HG03571 (cell line): ENCODE data around the gene DNAJB5.

Source experiments
- ATAC-seq: cut with Tn5 transposase; IDR thresholded peaks from one replicate; pipeline ENCODE4 v1.9.1; 2021; ENCODE audit not compliant: unreplicated experiment

The DNAJB5 gene

DNA sequence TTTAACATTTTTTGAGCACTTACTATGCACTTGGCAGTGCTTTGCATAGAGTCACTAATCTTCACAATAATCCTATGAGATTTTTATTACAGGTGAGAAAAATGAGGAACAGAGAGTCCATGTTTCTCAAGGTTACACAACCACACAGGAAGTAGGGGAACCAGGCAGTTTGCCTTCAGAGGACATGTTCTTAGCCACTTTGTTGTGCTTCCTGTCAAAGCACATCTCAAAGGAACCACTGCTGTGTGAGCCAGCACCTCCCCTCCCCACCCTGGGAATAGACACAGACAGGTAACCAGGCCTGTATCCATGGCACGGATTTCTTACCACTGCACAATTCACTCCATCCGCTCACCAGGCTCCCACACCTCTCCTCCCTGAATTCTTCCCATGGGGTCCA, 6.3 kb upstream of the DNAJB5 start:
- ATAC-seq, result peak; percentile 61

DNA sequence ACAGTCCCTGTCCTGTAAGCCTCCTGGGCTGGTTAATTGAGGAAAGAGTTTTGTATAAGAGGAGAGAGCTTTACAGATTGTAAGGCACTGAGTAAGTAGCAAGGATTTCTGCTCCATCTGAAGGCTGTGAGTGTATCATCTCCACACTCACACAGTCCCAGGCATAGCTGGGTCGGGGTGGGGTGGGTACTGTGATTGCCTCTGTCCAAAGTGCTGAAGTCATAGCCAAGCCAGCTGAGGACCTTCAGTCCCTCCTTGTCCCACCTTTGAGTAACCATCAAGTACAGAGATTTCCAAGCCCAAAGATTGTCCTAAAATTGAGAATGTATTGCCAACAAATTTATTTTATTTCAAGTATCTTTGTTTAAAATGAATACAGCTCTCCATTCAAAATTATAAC, 5.5 kb upstream of the DNAJB5 start:
- no peak for ATAC-seq

DNA sequence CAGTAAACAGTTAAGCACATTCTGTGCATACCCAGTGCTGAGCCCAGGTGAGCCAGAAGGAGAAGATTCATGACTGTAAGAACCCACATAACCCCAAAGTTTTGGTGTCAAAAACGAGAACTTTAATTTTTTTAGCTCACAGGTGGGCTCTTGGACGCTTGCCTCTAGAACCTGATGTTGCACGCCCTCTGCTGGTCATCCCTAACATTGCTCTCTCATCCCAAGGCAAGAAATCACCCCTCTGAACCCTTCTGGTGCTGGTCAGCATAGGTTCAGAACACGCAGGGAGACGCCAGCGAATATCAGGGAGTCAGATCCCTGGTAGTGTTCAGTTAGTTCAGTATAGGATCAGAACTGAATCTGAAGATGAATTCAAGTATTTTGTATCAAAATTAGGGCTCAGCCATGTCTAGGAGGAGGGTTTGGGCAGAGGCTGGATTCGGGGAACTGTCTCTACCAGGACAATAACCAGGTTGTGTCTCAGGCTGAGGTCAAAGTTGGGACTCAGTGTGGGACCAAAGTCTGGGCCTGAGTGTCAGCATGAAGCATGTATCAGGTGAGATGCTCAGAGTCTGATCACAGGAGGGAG, 4.1 kb upstream of the DNAJB5 start:
- no peak for ATAC-seq

DNA sequence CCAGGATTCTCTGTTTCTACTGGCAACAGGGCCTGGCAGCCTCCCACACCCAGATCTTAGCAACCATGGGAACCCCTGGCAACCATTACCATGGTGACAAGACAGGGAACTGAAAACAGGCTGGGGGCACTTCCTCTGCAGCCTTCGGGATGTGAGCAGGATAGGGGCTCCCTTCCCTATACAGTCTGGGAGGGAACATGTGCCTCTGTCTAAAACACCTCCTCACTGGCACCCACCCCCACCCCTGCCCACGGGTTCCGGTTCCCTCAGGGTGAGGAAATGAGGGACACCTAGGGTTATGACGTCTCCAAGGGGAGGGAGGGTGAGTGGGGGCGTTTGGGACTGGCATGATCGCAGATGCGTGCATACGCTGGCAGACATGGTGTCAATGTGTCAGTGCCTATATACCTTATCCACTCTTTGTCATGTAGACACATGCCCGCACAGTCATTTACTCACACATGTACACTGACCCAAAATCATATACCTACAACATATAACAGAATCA, 3.0 kb upstream of the DNAJB5 start:
- no peak for ATAC-seq

DNA sequence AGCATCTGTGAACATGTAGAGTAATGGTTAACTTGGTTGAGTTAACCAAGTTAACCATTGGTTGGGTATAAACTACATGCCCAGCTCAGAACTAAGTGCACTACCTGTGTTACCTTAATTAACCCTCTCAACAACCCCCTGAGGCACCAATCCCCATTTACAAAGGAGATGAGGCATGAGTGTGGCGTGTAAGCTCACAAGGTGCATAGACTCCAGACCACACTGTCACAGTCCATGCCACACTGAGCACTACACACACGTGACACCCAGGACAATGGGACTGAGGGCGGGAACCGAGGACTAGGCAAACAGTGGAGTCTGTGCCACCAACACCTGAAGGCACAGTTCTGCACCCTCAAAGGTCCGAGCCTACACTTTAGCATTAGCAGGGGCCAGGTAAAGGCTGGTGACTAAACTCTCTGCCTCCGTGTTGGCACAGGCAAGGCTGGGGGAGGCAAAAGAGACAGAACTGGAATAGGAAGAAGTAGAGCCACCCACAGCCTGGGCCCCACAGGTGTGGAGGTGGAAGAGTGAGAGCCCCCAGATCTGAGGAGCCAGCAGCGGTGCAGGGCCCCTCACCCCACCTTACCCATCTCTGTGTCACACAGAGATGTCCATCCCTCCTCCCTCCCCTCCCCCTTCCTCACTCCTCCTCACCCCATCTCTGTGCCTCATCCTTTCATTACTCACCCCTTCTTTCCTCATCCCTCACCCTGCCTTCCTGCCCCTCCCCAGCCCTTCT, 2.2 kb upstream of the DNAJB5 start:
- no peak for ATAC-seq

DNA sequence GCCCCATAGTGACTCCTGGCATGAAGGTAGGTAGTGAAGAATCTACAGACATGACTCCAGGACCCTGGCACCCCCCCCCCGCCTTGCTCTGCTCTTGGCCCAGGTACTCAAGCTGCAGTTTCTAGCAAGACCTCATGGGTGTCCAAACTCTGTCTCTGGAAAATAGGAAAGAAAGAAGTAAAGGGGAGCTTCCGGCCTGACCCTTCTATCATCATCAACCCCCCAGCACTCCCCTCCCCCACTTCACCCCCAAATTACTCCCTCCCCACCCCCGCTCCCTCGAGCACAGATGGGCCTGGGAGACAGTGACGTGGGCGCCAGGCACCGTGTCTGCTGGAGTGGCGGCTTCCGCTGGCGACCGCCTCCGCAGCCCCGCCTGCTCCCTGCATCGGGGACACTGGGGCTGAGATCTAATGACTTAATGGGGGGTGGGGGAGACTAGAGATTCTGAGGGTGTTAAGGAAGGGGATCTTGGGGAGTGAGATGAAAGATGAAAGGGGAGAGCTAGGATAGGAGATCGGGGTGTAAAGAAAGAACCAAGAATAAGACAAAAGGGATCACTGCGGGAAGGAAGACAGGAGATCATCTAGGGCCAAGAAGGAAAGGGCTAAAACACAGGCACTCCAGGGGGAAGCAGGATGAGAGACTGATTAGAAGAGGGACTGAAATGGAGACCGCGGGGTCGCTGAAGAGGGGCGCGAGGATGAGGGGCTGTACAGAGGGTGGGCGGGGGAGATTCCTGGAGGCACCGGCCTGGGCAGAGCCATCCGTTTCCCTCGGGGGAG, 1.1 kb upstream of the DNAJB5 start:
- ATAC-seq, result no peak

DNA sequence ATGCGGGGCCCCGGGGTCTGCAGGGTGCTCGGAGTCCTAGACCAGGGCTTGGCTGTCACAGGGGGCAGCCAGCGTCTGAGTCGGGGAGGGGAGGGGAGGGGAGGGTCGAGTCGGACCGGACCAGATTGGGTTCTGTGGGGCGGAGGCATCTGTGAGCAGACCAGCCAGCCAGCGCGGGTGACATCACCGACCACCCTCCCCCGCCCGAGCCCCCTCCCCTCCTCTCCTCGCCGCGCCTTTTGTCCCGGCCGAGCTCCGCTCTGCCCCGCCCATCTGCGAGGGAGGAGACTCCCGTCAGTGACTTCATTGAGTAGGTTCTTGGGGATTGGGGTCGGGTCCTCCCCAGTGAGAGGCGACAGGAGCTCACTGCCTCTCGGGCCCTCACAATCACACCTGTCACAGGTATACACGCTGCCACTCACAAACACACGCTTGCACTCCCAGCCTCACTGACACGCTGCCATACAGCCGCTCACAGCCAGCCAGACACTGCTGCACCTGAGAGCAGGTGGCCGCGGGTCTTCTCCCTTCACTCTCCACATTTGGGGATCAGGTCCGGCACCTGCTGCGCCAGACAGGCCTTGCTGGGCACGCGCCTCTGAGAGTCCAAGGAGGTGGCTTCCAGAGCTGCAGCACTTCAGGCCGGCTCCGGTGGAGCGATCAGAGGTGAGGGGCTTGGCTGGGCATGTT, 546 bp downstream of the DNAJB5 start:
- ATAC-seq, result no peak

DNA sequence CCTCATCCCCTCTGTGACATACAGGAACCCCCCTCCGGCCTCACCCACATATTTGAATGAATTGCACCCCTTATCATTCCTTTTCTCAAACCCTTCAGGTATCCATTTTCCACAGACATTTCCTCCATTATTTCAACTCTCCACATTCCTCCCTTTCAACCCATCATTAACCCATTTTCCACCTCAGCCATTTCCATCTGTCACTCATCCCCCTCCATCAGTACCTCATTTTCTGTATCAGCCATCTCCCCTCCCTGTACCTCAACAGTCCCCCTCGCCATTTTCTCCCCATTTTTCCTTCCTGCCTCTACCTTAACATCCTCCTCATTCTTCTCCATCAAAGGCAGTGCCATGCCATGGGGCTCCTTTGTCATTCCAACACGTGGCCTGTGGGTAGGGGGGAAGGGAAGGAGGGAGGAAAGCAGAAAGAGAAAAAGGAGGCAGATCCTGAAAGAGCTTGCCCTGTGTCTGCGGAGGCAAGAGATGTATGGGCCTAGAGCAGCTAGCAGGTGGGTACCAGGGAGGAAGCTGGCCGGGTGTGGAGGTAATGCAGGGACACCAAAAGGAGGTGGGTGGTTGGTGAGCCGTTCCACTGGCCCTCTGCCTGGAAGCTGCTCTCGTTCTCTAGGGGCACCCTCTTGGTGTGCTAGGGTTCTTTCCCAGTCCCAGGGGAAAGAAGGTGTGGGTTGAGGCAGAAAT, 1.5 kb downstream of the DNAJB5 start:
- ATAC-seq, result no peak

DNA sequence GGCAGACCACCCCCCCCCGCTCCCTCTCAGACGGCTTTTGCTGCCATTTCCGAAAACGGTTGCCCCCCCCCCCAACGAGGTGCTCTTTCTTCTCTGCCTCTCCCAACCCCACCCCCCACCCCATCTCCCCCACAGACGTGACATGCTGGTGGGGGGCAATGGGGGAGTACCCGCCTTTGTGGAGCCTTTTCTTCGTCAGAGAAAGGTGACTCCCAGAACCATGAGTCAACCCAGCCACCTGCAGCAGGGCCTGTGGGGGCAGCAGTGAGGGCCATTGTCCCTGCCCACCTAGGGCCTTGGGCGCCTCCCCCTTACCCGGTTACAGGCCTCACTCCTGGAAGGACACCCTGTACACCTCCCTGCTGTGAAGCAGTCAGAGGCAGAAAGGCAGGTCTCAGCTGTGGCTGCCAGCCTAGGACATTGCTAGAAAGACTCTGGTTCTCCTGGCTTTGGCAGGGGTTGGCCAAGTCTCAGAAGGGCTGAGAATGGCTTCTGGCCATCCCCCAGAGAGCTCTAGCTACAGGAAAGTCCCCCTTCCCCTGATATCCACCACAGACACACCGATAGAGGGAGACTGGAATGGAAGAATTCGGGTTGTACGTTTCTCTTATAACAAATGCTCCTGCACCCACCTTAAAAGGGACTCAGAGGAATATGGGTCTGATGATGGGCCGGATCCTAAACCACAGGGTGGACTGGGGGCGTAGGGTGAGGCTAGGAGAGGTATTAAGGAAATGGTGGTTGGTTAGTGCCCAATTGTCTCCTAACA, 2.2 kb downstream of the DNAJB5 start:
- ATAC-seq, result no peak

DNA sequence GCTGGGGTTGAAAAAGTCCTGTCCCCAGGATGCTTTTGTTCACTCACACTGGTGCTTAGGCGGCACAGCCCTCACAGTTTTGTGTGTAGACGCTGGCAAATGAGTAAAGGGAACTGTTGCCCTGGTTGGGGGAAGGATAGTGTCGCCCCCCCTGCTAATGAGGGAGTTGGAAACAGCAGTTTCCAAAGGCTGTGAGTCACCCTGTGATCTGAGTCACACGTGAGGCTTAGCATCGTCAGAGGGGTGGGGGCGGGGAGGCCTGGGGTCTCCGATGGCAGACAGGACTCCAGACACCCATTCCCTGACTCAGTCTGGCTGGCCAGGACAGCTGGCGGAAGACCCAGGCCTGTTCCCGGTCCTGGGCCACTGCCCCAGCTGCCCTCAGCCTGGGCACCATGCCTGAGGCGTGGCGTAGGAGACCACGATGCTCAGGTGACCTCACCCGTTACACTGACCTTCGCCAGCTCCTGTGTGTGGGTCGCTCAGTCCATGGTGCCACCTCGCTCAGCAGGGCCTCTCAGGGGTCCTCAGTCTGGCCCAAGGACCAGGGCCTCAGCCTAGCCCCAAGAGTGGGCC, 2.9 kb downstream of the DNAJB5 start:
- ATAC-seq, result no peak

DNA sequence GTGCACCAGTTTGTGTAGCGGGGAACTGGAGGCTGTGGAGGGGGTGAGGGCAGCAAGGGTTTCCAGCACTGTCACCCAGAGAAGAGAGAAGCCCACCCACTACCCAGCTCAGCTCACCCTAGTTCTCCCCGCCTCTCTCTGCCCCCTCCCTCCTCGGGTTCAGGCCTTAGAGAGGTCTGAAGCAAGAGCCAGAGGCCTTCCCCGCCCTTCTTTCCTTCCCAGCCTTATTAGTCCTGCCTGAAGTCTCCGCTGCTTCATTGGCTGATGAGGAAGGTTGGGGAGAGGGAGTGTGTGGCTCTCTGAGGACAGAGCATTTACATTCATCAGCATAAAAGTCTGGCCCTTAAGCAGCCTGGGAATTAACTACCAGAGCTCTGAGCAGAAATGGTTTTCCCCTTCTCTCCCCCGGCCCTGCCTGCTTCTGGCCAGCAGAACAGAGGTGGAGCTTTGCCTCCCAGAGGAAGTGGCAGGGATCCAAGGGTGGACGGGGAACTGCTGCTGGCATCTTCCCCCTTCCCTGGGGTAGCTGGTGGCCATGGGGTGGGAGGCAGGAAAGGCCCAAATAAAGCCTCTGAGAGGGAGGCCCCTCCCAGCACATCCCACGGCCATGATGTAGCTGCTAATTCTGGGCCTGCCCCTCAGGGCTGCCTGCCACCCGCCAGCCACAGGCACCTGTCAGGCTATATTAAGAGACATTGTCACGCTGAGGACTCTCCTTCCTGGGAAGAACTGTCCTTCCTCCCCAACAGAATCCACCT, 4.1 kb downstream of the DNAJB5 start:
- ATAC-seq, result no peak

DNA sequence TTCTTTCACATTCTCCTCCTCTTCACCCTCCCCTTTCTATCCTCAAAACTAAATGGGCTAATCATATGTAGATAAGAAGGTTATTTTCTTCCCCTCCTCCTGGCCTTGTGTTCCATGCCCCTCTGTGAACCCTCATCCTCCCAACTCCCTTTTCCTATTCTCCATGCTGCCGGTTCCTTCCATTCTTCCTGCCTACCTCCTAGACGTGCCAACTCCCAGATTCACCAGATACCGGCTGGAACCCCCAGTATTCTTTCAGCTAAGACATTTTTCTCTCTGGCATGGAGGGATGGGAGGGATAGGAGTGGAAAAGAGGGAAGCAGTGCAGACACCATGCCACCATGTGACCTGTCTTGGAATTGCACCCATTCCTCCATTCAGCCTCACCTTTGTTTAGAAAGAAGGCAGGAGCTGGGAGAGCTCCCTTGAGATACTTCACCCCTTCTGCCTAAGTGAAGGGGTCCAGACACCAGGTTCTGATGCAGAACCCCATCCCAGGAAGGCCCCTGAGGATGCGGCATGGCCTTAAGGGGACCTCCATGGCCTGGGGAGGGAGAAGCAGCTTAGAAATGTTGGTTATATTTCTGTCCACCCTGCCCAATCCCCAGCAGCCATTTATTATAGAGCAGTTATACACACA, 4.8 kb downstream of the DNAJB5 start:
- no peak for ATAC-seq

DNA sequence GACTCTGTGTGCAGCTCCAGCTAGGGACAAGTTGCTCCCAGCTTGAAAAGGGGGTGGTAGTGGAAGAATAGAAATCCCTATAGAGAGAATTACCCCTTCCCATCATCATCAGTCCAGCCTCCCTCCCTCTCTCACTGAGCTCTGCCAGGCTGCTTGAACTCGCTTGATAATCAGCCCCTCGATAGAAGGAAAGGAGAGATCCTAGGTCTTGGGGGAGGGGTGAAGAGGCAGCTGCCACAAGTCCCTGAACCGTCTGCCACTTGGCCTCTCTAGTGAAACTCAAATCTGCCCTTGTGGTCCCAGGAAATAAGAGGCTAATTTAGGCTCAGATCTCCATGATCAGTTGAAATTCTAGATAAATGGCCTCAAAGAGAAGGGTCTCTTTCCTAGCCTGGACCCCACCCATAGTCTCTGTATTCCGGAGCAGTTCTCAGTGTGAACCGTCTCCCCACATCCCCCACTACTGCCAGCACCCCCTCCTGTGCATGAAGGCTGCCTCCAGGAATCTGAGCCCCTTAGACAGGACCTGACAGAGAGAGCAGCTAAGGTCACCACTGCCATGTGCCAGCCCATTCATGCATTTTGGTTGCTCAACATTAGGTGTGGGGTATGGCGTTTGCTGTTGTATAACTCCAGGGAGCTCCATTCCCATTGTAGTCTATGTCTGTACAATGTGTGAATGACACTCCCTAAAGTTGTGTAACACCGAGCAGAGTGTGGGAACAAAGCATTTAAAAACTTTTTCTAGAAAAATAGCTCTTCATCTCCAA, 5.5 kb downstream of the DNAJB5 start:
- ATAC-seq, result no peak

DNA sequence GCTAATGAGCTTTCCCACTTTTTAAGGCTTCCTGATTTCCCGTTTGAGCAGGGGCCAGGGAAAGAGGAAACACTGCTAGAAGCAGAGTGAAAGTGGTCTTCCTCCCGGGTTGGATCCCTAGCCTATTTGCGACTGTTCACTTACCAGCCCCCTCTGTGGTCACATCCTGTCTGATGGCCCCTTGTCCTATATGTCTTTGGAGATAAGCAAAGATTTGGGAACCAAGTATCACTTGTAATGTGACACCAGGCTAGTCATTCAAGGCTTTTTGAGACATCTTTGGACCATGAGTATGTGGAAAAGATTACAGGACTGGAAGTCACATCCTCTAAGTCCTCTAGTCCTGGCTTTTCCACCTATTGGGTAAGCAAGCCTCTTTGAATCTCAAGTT, 6.1 kb downstream of the DNAJB5 start:
- ATAC-seq, result no peak

DNA sequence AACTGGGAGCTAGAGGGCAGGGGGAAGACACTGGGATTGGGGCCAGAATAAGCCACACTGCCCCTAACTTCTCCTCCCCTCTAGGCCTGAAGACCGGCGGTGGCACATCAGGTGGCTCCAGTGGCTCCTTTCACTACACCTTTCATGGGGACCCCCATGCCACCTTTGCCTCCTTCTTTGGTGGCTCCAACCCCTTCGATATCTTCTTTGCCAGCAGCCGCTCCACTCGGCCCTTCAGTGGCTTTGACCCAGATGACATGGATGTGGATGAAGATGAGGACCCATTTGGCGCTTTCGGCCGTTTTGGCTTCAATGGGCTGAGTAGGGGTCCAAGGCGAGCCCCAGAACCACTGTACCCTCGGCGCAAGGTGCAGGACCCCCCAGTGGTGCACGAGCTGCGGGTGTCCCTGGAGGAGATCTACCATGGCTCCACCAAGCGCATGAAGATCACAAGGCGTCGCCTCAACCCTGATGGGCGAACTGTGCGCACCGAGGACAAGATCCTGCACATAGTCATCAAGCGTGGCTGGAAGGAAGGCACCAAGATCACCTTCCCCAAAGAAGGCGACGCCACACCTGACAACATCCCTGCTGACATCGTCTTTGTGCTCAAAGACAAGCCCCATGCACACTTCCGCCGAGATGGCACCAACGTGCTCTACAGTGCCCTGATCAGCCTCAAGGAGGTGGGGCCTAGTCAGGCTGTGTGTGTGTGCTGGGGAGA, 6.8 kb downstream of the DNAJB5 start:
- no peak for ATAC-seq

DNA sequence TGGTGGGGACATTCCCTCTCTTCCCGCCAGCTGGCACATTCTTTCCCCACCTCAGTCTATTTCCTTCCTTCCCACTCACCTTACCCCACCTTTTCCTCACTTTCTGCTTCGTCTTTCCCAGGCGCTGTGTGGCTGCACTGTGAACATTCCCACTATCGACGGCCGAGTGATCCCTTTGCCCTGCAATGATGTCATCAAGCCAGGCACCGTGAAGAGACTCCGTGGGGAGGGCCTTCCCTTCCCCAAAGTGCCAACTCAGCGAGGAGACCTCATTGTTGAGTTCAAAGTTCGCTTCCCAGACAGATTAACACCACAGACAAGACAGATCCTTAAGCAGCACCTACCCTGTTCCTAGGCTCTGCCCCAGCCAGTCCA, 7.3 kb downstream of the DNAJB5 start:
- no peak for ATAC-seq

DNA sequence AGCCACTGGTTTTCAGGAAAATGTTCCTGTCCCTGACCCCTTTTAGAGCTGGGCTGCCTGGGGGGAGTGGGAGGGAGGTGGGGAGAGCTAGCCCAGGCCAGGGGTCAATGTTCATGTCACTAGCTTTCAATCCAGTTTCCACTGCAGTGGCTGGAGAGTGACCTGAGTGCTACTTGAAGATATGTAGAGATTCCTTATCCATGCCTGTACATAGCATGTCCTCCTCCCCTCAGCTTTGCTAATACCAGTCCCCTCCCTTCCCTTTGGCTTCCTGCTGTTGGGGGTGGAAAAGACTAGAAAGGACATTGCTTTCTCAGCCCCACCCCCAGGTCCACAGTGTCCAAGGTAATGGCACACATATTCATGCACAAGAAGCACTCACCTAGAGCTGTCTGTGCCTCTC, 7.8 kb downstream of the DNAJB5 start:
- ATAC-seq, result no peak
